ENCODE data around the gene CYP4V2. TPM values are rescaled to one million over a fixed set of nuclear protein-coding genes. Genes with fewer than 3 reads are reported as not detected.

CYP4V2 gene
- total and polyA plus RNA-seq, 2 experiments from 2014 or later = 10.5 to 16.3 TPM

GRCh38 chr4:186166852-186167512 lies 24.4 kb upstream of the CYP4V2 start:
- Histone ChIP-seq H3K9me3 (ENCODE audit: low read depth) (no peaks in the 10 kb centered on the region), H3K9me2 (ENCODE audit: insufficient read depth) (no peaks in the 10 kb centered on the region), H2AFZ (no peak overlapping the region), H3K79me2 (ENCODE audit: insufficient read depth) (no peaks in the 10 kb centered on the region), H3K4me1 (ENCODE audit: insufficient read depth) (no peaks in the 10 kb centered on the region), H3K9ac (no peak overlapping the region), H3K4me2 (ENCODE audit: unreplicated experiment) (no peak overlapping the region), H3K36me3 (ENCODE audit: low read depth) (no peaks in the 10 kb centered on the region), H3K27me3 (replicated peaks; ENCODE audit: insufficient read depth) (no peaks in the 10 kb centered on the region), H3K4me3 (no peak overlapping the region), H4K20me1 (ENCODE audit: insufficient read depth) (no peaks in the 10 kb centered on the region), H3K27ac (no peak overlapping the region), H3F3A (ENCODE audit: insufficient read depth) (no peaks in the 10 kb centered on the region)
- in situ Hi-C loops (cut with MboI) = no loop called here
- TF ChIP-seq EZH2 (IDR thresholded peaks at IDR 0.05; ENCODE audit: insufficient read depth, poor library complexity, severe bottlenecking) (no peak), EZH2phosphoT487 (IDR thresholded peaks at IDR 0.05; ENCODE audit: insufficient read depth, low read depth) (no peak)
- 72 to 75% methylated on average over 15 of the region's 15 CpGs for WGBS, 2 experiments (ENCODE audit: low coverage in 1 of 2, low lambda C conversion rate in 2 of 2, missing lambda C conversion rate in 2 of 2)
- no peak for DNase-seq

- H3K79me2 ChIP-seq (ENCODE audit: insufficient read depth) = no peaks in the 10 kb centered on the region
- in situ Hi-C loops (cut with MboI) = no loop called here
- no peak overlapping the region for H3K27ac ChIP-seq
- no peak for TF ChIP-seq EZH2phosphoT487 (IDR thresholded peaks at IDR 0.05; ENCODE audit: insufficient read depth, low read depth)
- no peak for TF ChIP-seq EZH2 (IDR thresholded peaks at IDR 0.05; ENCODE audit: insufficient read depth, poor library complexity, severe bottlenecking)
- H3K9ac ChIP-seq = no peak overlapping the region
- no peaks in the 10 kb centered on the region for H4K20me1 ChIP-seq (ENCODE audit: insufficient read depth)
- no peaks in the 10 kb centered on the region for H3F3A ChIP-seq (ENCODE audit: insufficient read depth)
- no peak overlapping the region for H3K4me2 ChIP-seq (ENCODE audit: unreplicated experiment)
- H3K9me2 ChIP-seq (ENCODE audit: insufficient read depth) = no peaks in the 10 kb centered on the region
- no peak for DNase-seq
- no peaks in the 10 kb centered on the region for H3K27me3 ChIP-seq (replicated peaks; ENCODE audit: insufficient read depth)
- 54% methylated on average over 5 of the region's 5 CpGs for WGBS, 2 experiments (ENCODE audit: low coverage in 1 of 2, low lambda C conversion rate in 2 of 2, missing lambda C conversion rate in 2 of 2)
- H3K4me1 ChIP-seq (ENCODE audit: insufficient read depth) = no peaks in the 10 kb centered on the region
- H3K4me3 ChIP-seq = no peak overlapping the region
- no peaks in the 10 kb centered on the region for H3K36me3 ChIP-seq (ENCODE audit: low read depth)
- no peak overlapping the region for H2AFZ ChIP-seq
- no peaks in the 10 kb centered on the region for H3K9me3 ChIP-seq (ENCODE audit: low read depth)
Measured at GRCh38 chr4:186167605-186168004, 23.8 kb upstream of the CYP4V2 start.

DNA sequence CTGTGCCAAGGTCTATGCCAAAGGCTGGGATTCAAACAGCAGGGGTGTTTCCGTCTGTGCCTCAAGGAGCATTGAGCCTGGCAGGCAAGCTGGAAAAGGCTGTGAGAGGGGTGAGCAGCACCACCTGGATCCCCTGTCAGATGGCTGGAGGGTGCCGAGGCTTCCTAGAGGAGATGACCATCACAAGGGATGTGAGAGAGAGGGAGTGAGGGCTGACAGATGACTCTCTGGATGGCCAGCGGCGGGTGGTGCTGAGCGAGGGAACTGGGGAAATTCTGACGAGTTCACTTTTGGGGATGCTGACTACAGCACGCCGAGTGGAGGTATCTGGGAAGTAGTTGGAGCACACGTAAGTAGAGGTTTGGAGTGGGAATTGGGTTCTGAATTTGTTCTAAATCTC lies 22.6 kb upstream of the CYP4V2 start:
- no peaks in the 10 kb centered on the region for H3F3A ChIP-seq (ENCODE audit: insufficient read depth)
- no peaks in the 10 kb centered on the region for H4K20me1 ChIP-seq (ENCODE audit: insufficient read depth)
- in situ Hi-C loops (cut with MboI) = no loop called here
- no peaks in the 10 kb centered on the region for H3K79me2 ChIP-seq (ENCODE audit: insufficient read depth)
- H3K4me1 ChIP-seq (ENCODE audit: insufficient read depth) = no peaks in the 10 kb centered on the region
- no peak overlapping the region for H3K27ac ChIP-seq
- H3K36me3 ChIP-seq (ENCODE audit: low read depth) = no peaks in the 10 kb centered on the region
- no peak overlapping the region for H3K4me2 ChIP-seq (ENCODE audit: unreplicated experiment)
- no peaks in the 10 kb centered on the region for H3K9me2 ChIP-seq (ENCODE audit: insufficient read depth)
- H3K9me3 ChIP-seq (ENCODE audit: low read depth) = no peaks in the 10 kb centered on the region
- WGBS, 2 experiments (ENCODE audit: low coverage in 1 of 2, low lambda C conversion rate in 2 of 2, missing lambda C conversion rate in 2 of 2) = 60 to 80% methylated on average over 9 of the region's 9 CpGs
- TF ChIP-seq EZH2phosphoT487 (IDR thresholded peaks at IDR 0.05; ENCODE audit: insufficient read depth, low read depth) = no peak
- no peak for TF ChIP-seq EZH2 (IDR thresholded peaks at IDR 0.05; ENCODE audit: insufficient read depth, poor library complexity, severe bottlenecking)
- no peaks in the 10 kb centered on the region for H3K27me3 ChIP-seq (replicated peaks; ENCODE audit: insufficient read depth)
- no peak overlapping the region for H2AFZ ChIP-seq
- H3K9ac ChIP-seq = no peak overlapping the region
- H3K4me3 ChIP-seq = no peak overlapping the region
- no peak for DNase-seq

DNA sequence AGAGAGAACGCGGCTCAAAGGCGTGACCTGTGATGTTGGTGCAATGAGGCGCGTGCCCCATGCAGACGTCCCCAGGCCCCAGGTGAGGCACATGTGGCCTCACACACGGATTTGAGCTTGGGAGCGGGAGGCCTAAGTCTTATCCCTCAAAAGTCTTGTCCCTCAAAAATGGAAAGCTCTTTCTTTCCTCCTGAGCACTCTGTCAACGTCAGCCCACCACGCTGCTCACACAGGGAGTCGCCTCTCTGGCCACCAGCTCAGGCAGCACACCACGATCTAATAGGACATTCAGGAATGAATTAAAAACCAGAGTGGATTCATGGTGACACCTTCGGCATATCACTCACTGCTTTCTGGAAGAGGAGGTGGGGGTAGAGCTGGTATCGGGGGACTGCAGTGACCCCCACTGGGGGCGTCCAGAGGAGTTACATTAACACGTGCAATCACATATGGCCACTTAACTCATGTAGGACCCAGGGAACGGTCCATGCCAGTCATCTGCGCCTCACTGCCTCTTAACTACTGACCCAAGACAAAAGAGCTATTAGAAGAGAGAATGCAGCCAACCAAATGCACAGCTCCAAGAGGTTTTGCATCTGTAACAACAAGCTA lies 21.9 kb upstream of the CYP4V2 start:
- Histone ChIP-seq H3K9me3 (ENCODE audit: low read depth) (no peaks in the 10 kb centered on the region), H3K4me3 (no peak overlapping the region), H3K9me2 (ENCODE audit: insufficient read depth) (no peaks in the 10 kb centered on the region), H3K36me3 (ENCODE audit: low read depth) (no peaks in the 10 kb centered on the region), H3F3A (ENCODE audit: insufficient read depth) (no peaks in the 10 kb centered on the region), H3K9ac (no peak overlapping the region), H3K79me2 (ENCODE audit: insufficient read depth) (no peaks in the 10 kb centered on the region), H3K27ac (no peak overlapping the region), H3K4me2 (ENCODE audit: unreplicated experiment) (no peak overlapping the region), H3K4me1 (ENCODE audit: insufficient read depth) (no peaks in the 10 kb centered on the region), H4K20me1 (ENCODE audit: insufficient read depth) (no peaks in the 10 kb centered on the region), H2AFZ (no peak overlapping the region), H3K27me3 (replicated peaks; ENCODE audit: insufficient read depth) (no peaks in the 10 kb centered on the region)
- in situ Hi-C loops (cut with MboI) = no loop called here
- no peak for DNase-seq
- no peak for TF ChIP-seq EZH2phosphoT487 (IDR thresholded peaks at IDR 0.05; ENCODE audit: insufficient read depth, low read depth)
- no peak for TF ChIP-seq EZH2 (IDR thresholded peaks at IDR 0.05; ENCODE audit: insufficient read depth, poor library complexity, severe bottlenecking)
- 76 to 79% methylated on average over 18 of the region's 18 CpGs for WGBS, 2 experiments (ENCODE audit: low coverage in 1 of 2, low lambda C conversion rate in 2 of 2, missing lambda C conversion rate in 2 of 2)

Data from GM23248 (cell line).